Effector CD4-positive, alpha-beta T cell (primary cell): ENCODE results near the gene LY6G6F.
A peak's percentile ranks its signal among the peaks of the same experiment; 100 is the strongest.

Experiments used
- DNase-seq: peaks from one replicate; pipeline ENCODE4 v3.0.0-alpha.2; 2020

Gene LY6G6F

GRCh38 chr6:31725502-31726350, 19.1 kb downstream of the LY6G6F start:
- no peak for DNase-seq

GRCh38 chr6:31727034-31727716, 20.5 kb downstream of the LY6G6F start:
- DNase-seq: no peak

GRCh38 chr6:31727717-31728671, 21.3 kb downstream of the LY6G6F start:
- DNase-seq: no peak

DNA sequence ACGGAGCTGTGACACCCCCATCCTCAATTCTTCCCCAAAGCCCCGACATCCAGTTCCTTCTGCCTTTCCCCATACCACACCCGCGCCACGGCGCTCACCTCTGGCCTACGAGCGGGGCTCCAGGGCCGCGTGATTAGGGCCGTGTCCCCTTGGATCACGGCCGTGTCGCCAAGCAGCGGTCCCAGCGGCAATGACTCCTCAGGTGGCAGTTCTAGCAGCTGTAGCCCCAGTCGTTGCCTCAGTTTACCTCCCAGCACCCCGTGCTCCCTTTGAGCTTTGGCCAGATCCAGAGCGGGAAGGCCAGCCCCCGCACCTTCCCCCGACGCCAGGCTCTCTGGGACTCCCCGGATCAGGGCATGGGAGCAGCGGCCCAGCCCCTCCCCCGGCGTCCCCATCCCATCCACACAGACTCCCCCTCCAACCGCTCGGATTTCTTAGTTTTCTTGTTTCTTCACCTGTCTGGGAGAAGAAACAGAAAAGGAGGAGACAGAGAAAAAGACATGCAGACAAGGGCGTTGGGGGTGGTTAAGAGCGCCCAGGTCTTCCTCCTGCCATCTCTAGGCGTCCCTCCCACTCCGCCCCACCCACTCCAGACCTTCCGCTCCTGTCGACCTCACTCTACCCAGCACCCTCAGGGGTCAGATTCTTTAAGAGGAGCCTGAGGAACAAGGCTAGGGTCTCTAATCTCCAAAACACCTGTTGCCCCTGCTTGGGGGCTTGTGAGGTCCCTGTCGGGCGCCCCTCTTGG, 22.3 kb downstream of the LY6G6F start, which contains the start of gene DDAH2:
DDAH2 (minus strand) TSS at position 533 of the 748 bp plus-strand sequence; CDS start at position 395, 138 bp downstream.
- DNase-seq: no peak

DNA sequence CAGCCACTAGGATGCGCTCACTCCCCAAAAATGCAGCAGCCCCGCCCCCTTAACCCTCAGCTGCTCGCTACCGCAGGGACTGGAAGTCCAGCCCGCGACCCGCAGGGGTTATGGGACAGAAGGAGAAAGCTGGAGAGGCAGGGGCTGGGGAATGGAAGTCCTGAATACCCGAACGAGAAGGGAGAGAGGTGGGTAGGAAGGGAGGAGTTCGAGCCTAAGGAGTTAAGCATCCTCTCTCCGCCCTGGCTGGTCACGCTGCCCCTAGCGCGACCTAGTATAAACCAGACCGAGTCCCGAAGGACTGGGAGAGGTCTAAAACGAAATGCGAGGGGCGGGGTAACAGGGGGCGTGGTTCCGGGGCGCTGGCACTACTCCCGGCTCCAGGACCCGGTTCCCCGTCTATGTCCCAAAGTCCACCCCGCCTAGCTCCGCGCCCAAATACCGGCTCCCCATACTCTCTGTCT, 22.9 kb downstream of the LY6G6F start:
- DNase-seq: peak; percentile 72

- DNase-seq: peak; percentile 49
These were observed 23.4 kb downstream of the LY6G6F start for GRCh38 chr6:31729979-31730630.

GRCh38 chr6:31730631-31731086, 24.0 kb downstream of the LY6G6F start:
- no peak for DNase-seq

DNA sequence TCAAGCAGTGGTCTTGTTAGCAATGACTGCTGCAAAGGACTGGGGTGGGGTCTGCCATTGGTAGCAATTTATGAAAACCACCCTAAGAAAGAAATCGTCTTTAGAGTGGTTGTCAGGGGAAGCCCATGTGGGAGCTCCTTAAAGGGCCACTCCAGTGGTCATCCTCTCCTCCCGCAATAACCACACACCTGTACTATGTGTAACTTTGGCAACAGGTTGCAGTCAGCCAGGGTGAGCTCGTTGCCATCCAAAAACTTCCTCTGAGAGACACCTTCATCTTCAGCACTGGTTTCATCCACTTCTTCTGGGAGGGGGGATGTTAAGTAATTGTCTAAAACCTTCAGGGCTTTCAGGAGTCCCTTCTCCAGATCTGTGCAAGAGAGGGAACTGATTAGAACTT, 25.4 kb downstream of the LY6G6F start:
- no peak for DNase-seq

GRCh38 chr6:31733734-31734133, 27.1 kb downstream of the LY6G6F start:
- no peak for DNase-seq

GRCh38 chr6:31734247-31734820, 27.7 kb downstream of the LY6G6F start:
- no peak for DNase-seq

DNA sequence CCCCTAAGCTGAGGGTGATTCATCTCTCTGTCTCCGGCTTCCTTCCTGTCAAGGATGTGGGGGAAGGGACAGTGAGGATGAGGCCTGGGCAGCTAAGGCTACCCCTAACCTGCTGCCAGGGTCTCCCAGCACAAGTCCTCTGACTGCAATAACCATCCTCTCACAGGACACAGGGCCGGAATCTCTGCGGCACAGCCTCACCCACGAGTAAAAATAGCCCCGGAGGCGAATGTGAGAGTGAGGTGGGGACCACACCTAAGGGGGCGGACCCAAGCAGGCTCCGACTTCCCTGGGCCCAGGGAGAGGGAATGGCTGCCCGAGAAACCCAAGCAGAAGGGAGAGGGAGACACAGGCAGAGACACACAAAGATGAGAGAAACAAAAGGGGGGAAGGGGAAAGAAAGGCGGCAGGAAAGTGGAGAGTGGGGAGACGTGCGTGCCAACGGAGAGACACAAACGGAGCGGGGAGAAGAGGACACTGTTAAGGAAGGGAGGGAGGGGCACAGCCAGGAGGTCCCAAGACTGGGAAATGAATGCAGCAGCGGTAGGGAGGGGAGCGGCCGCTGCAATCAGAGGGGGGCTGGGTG, 28.2 kb downstream of the LY6G6F start:
- DNase-seq: peak; percentile 52

DNA sequence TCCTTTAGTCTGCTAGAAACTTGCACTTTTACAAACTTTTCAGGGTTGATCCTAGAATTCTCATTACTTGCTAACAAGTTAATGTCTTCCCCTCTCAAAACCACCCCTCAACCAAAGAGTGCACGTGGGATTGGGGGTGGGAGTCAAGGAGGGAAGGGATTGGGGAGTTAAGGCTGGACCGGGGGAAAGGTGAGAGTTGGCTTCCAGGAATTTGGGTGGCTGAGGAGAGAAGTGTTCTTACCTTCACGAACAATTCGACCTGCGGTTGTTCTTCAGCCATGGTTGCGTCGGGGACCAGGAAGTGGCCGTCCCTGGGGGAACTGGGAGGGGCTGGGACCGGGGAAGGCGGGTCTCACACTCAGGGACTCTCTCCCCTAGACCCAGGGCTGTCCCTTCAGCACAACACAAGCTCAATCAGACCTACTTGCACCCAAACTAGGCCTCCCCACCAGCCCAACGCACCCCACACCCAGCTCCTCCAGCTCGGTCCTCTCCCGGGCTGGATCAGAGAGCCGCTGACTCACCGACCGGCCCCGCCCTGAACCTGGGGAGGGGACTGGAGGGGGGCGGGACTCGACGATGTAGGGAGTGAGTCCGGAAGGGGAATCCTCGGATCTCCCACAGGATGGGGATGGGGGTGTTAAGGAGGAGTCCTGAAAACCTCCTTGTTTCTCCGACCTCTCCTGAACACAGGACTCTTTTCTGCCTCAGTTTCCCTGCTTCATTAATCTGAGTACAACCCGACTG, 29.5 kb downstream of the LY6G6F start, which contains the start of gene CLIC1:
CLIC1 (minus strand) TSS at position 510 of the 747 bp plus-strand sequence; CDS start at position 280, 230 bp downstream.
- DNase-seq: peak; percentile 60

DNA sequence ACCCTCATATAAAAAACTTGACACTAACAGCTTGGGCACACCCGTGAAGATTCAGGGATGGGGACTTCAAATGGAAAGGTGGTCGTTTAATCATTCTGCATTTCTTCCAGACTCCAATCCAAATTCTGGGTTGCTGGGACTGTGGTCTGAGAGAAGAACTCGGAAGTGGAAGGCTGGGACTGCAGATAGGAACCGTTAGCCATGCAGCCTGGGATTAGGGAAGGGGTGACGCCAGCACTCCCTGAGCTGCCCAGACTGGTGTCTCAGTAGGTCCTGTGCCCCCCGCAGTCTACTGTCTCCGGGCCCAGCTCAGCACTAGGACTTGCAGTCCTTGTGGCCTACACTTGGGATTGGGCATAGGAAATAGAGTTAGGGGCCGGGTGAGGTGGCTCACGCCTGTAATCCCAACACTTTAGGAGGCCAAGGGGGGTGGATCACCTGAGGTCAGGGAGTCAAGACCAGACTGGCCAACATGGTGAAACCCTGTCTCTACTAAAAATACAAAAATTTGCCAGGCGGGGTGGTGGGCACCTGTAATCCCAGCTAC, 30.2 kb downstream of the LY6G6F start:
- DNase-seq: no peak

DNA sequence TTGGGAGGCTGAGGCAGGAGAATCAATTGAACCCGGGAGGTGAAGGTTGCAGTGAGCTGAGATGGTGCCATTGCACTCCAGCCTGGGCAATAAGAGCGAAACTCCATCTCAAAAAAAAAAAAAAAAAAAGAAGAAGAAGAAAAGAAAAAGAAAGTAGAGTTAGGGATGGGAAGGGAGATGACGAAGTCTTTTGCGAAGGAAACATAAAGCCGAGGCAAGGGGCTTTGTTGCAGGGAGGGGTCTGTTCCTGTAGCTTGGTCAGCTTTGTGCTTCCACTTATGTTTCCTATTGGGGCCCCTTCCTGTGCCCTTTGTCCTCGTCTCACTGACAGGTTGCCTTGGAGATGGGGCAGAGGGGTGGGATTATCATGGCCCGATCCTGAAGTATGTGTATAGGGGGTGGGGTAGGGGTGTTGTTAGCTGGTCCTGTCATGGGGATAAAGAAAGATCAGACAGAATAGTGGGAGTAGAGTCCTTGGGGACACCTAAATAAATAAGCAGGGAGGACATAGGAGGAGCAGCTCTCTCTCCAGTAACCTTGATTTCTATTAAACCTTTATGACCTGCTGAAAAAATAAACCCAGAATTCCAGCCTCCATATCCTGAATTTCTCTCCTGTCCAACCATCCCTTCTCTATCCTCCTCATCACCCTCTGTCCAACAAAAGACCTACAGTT, 30.8 kb downstream of the LY6G6F start:
- no peak for DNase-seq

DNA sequence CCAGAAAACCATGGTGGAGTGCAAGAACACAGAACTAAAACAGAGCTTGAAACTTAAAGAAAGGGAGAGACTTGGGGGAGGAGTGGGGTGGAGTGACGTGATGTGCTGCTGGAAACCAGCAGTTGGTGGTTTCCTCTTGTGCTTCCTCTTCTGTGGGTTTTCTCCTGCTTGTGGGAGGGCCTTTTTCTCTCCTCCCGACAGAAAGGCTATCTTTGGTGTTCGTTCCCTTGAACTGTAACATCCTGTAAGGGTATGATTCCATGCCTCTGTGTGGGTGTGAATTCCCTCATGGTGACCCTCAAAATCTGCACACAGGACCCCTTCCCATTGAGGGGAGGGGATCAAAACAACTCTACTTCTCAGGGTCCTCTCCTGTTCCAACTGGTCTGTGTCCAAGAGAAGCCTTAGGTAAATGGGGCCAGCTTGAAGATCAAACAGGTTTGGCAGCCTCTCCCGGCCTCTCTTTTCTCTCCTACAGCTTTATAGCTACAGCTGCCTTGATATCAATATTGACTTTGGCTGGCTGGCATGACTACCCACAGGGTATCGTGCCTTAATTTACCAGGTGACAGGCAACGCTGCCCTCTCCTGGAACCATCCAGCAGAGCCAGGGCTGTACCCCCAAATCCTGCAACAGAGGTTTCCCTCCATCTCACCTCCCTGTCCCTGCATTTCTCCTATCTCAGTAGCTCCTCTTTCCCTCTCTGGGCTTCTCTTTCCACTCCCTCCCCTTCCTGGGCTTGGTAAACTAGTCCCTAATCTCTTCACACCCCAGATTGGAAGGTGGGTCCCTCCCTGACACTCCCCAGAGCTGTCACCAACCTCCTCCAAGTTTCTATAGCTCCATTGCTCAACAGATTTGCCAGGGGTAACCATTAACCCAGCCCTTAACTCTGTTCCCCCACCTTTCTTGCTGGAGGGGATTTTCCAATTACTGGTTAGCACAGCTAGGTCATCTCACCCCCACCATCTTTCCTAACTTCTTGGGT, 31.6 kb downstream of the LY6G6F start:
- peak; percentile 62 for DNase-seq

DNA sequence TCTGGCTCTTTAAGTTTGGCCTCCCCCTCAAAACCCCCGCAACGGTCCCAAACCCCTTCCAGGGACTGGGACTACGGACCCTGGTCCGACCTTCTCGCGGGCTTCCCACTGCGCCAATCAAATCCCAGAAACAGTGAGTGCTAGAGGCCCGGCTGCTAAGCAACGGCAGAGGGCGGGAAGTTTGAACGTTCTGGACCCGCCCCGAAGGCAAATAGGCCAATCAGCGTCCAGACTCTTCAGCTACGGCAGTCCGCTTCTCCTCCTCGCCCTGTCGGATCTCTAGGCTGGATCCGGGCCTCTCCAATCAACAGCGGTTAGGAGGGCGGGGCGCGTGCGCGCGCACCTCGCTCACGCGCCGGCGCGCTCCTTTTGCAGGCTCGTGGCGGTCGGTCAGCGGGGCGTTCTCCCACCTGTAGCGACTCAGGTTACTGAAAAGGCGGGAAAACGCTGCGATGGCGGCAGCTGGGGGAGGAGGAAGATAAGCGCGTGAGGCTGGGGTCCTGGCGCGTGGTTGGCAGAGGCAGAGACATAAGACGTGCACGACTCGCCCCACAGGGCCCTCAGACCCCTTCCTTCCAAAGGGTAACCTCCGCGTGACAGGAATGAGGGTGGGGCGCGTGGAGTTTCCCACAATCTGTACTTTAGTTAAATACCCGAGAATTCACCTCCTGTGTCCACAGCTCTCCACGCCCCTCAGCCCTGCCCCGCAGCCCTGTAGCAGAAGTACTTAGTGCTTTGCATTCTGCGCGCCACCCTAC, 33.2 kb downstream of the LY6G6F start, which contains the start of gene MSH5:
MSH5 (plus strand) TSS at position 367 of the 758 bp plus-strand sequence. CDS start 462 bp downstream, outside the sequence.
- DNase-seq: peak; percentile 91
